Neural cell (in vitro differentiated cells): ENCODE measurements around the gene PDE4D.

Source experiments
- EZH2 ChIP-seq: fragments of 200-600, 300-800 bp; shearing (Covaris generic), sonication (generic); IDR thresholded peaks from 2 replicates; pipeline ENCODE4 v1.6.1; 2014; ENCODE audit warnings: antibody characterized with exemption, low read length, borderline replicate concordance, mild to moderate bottlenecking; ENCODE audit not compliant: insufficient read depth, poor library complexity, severe bottlenecking
- MXI1 ChIP-seq: fragments of 450-650 bp; conservative IDR thresholded peaks from 2 replicates; pipeline ENCODE4 v1.6.1; 2014; ENCODE audit warnings: antibody characterized with exemption, mild to moderate bottlenecking; ENCODE audit not compliant: poor library complexity, severe bottlenecking
- POLR2AphosphoS5 ChIP-seq: IDR thresholded peaks from 2 replicates; pipeline ENCODE4 v1.6.1; 2012
- RAD21 ChIP-seq: fragments of 450-650 bp; conservative IDR thresholded peaks from 2 replicates; pipeline ENCODE4 v1.6.1; 2014; ENCODE audit warnings: antibody characterized with exemption, mild to moderate bottlenecking, moderate library complexity
- SMC3 ChIP-seq: fragments of 450-650 bp; conservative IDR thresholded peaks from 2 replicates; pipeline ENCODE4 v1.6.1; 2014; ENCODE audit warnings: antibody characterized with exemption, mild to moderate bottlenecking, moderate library complexity; ENCODE audit not compliant: poor library complexity
- TAF1 ChIP-seq: IDR thresholded peaks from 2 replicates; pipeline ENCODE4 v1.6.1; 2012; ENCODE audit warnings: low read depth
- TF ChIP-seq, protein P1 (sequence below): fragments of 450-650 bp; IDR thresholded peaks from 2 replicates; pipeline ENCODE4 v1.5.1; 2014; ENCODE audit warnings: antibody characterized with exemption, mild to moderate bottlenecking, moderate library complexity; ENCODE audit not compliant: poor library complexity, severe bottlenecking
- TF ChIP-seq, protein P2 (sequence below): IDR thresholded peaks from 2 replicates; pipeline ENCODE4 v1.6.1; 2012; ENCODE audit warnings: borderline replicate concordance

DNA sequence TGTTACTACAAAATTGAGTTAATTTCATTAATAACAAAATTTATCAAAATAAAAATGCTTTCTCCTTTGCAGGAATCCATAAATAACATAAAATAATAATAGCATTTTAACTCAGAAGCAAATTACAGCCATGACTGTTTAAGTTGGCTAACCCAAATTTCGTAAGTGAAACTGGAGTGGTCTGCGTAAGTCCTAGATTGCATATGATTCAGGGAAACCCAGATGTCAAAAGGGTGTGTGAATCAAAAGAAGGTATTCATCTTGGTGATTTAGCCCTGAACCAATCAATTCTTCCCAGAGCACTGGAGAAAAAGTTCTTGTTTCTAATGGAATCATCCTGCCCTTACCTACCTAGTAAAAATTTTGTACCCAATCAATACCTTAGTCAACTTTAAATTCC, 763.1 kb downstream of the PDE4D start:
- no peak for TF ChIP-seq RAD21
- no peak for TF ChIP-seq TAF1
- TF ChIP-seq, protein P1, sequence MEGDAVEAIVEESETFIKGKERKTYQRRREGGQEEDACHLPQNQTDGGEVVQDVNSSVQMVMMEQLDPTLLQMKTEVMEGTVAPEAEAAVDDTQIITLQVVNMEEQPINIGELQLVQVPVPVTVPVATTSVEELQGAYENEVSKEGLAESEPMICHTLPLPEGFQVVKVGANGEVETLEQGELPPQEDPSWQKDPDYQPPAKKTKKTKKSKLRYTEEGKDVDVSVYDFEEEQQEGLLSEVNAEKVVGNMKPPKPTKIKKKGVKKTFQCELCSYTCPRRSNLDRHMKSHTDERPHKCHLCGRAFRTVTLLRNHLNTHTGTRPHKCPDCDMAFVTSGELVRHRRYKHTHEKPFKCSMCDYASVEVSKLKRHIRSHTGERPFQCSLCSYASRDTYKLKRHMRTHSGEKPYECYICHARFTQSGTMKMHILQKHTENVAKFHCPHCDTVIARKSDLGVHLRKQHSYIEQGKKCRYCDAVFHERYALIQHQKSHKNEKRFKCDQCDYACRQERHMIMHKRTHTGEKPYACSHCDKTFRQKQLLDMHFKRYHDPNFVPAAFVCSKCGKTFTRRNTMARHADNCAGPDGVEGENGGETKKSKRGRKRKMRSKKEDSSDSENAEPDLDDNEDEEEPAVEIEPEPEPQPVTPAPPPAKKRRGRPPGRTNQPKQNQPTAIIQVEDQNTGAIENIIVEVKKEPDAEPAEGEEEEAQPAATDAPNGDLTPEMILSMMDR = no peak
- TF ChIP-seq POLR2AphosphoS5 = no peak
- no peak for TF ChIP-seq SMC3
- TF ChIP-seq EZH2 = no peak
- TF ChIP-seq, protein P2, sequence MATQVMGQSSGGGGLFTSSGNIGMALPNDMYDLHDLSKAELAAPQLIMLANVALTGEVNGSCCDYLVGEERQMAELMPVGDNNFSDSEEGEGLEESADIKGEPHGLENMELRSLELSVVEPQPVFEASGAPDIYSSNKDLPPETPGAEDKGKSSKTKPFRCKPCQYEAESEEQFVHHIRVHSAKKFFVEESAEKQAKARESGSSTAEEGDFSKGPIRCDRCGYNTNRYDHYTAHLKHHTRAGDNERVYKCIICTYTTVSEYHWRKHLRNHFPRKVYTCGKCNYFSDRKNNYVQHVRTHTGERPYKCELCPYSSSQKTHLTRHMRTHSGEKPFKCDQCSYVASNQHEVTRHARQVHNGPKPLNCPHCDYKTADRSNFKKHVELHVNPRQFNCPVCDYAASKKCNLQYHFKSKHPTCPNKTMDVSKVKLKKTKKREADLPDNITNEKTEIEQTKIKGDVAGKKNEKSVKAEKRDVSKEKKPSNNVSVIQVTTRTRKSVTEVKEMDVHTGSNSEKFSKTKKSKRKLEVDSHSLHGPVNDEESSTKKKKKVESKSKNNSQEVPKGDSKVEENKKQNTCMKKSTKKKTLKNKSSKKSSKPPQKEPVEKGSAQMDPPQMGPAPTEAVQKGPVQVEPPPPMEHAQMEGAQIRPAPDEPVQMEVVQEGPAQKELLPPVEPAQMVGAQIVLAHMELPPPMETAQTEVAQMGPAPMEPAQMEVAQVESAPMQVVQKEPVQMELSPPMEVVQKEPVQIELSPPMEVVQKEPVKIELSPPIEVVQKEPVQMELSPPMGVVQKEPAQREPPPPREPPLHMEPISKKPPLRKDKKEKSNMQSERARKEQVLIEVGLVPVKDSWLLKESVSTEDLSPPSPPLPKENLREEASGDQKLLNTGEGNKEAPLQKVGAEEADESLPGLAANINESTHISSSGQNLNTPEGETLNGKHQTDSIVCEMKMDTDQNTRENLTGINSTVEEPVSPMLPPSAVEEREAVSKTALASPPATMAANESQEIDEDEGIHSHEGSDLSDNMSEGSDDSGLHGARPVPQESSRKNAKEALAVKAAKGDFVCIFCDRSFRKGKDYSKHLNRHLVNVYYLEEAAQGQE = no peak
- no peak for TF ChIP-seq MXI1
